Fibroblast of mammary gland (primary cell): Measurements from ENCODE around the gene SMYD4.

Experiments
- DNase-seq: peaks from one replicate; pipeline ENCODE4 v3.0.0-alpha.2; 2010; ENCODE audit warnings: low read depth
- H3K4me3 ChIP-seq: 2 replicates; pipeline ENCODE4 v1.5.1; 2011; ENCODE audit warnings: low read depth, mild to moderate bottlenecking, low read length, moderate library complexity; ENCODE audit not compliant: control insufficient read depth
- CTCF ChIP-seq: conservative IDR thresholded peaks from 2 replicates; pipeline ENCODE4 v1.5.1; 2011; ENCODE audit warnings: low read depth, low read length, inconsistent platforms; ENCODE audit not compliant: control insufficient read depth, insufficient read depth

Gene SMYD4

GRCh38 chr17:1797323-1797722 lies 32.4 kb downstream of the SMYD4 start:
- TF ChIP-seq CTCF = no peak
- no peak for DNase-seq
- H3K4me3 ChIP-seq = no peak overlapping the region

- no peak overlapping the region for H3K4me3 ChIP-seq
- no peak for TF ChIP-seq CTCF
- no peak for DNase-seq
Observed at GRCh38 chr17:1796800-1797199, 32.9 kb downstream of the SMYD4 start.

GRCh38 chr17:1793447-1793806 lies 36.3 kb downstream of the SMYD4 start:
- no peak overlapping the region for H3K4me3 ChIP-seq
- DNase-seq = no peak
- TF ChIP-seq CTCF = no peak

- no peak for DNase-seq
- TF ChIP-seq CTCF = no peak
- H3K4me3 ChIP-seq = no peak overlapping the region
Observed at GRCh38 chr17:1792495-1793446, 36.9 kb downstream of the SMYD4 start.

- no peak for DNase-seq
- no peak for TF ChIP-seq CTCF
Observed at GRCh38 chr17:1789936-1790335, 39.8 kb downstream of the SMYD4 start.

GRCh38 chr17:1787301-1787902 lies 42.3 kb downstream of the SMYD4 start:
- DNase-seq = peak; percentile 96
- H3K4me3 ChIP-seq = peak overlapping the region; percentile 1
- no peak for TF ChIP-seq CTCF

More at GRCh38 chr17:1789936-1790335, 39.8 kb downstream of the SMYD4 start:
- H3K4me3 ChIP-seq = no peak overlapping the region

- H3K4me3 ChIP-seq = no peak overlapping the region
- DNase-seq = peak; percentile 32
- TF ChIP-seq CTCF = no peak
Observed at GRCh38 chr17:1786708-1787107, 43.0 kb downstream of the SMYD4 start.
